ENCODE data around the gene TMEM213. TPM values are rescaled to one million over a fixed set of nuclear protein-coding genes. Genes with fewer than 3 reads are reported as not detected.

Gene TMEM213
- polyA plus RNA-seq, 1 donor (not counting 4 experiments of a cell fraction or from before 2014, with no cell fraction given) = not detected

DNA sequence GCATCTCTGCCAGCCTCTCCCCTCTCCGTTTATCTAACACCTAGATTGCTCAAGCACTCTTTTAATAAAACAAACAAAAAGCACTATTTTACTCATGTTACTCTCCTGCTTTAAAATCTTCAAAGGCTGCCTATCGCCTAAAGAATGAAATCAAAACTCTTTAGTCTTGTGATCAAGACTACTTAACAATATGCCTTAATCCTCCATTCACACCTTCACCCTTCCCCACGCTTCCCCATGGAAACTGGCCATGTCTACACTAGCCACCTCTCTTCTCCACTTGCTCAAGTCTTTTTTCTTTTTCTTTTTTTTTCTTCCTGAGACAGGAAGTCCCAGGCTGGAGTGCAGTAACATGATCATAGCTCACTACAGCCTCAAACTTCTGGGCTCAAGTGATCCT, 47.8 kb upstream of the TMEM213 start:
- DNase-seq (ENCODE audit: low read depth, low spot score) (no peak), FAIRE-seq (no peak)
- H3K9ac ChIP-seq (ENCODE audit: control insufficient read depth, extremely low read depth, insufficient read depth, low read length) = no peak overlapping the region
- dilution Hi-C loops (cut with MboI; ENCODE audit: extremely low pct_ligation_motif_present, low sequenced_read_pairs) = no loop called here
- H3K27ac ChIP-seq (ENCODE audit: control insufficient read depth, insufficient read depth, low read length) = no peak overlapping the region
- no peak overlapping the region for H3K4me2 ChIP-seq (ENCODE audit: control insufficient read depth, extremely low read depth, insufficient read depth, low read depth, low read length)
- H3K36me3 ChIP-seq (ENCODE audit: control insufficient read depth in 2 of 2, extremely low read depth in 1 of 2, insufficient read depth in 2 of 2, low read length in 2 of 2) = no peaks in the 10 kb centered on the region
- H3K4me1 ChIP-seq (ENCODE audit: control insufficient read depth, extremely low read depth, insufficient read depth, low read length) = no peaks in the 10 kb centered on the region
- no peak for TF ChIP-seq EZH2 (IDR thresholded peaks at IDR 0.05; ENCODE audit: low read length)
- TF ChIP-seq CTCF (optimal IDR thresholded peaks at IDR 0.05 in 1 of 3, IDR thresholded peaks at IDR 0.05 in 1 of 3, conservative IDR thresholded peaks at IDR 0.05 in 1 of 3; ENCODE audit: extremely low read depth in 1 of 3, insufficient read depth in 2 of 3, low read length in 3 of 3) = no peak
- no peaks in the 10 kb centered on the region for H3K27me3 ChIP-seq (ENCODE audit: control insufficient read depth, extremely low read depth, insufficient read depth, low read length)
- H2AFZ ChIP-seq (ENCODE audit: control insufficient read depth, low read length) = no peak overlapping the region
- no peaks in the 10 kb centered on the region for H3K79me2 ChIP-seq (ENCODE audit: control insufficient read depth, insufficient read depth, low read length)
- H3K4me3 ChIP-seq (ENCODE audit: control insufficient read depth in 2 of 3, extremely low read depth in 1 of 3, insufficient read depth in 2 of 3, low read depth in 1 of 3, low read length in 3 of 3) = no peak overlapping the region
- H3K9me3 ChIP-seq (ENCODE audit: control insufficient read depth, low read depth, low read length) = peaks cover 2% of the 10 kb centered on the region
- H3K9me1 ChIP-seq (ENCODE audit: control insufficient read depth, extremely low read depth, insufficient read depth, low read length) = no peaks in the 10 kb centered on the region
- H4K20me1 ChIP-seq (ENCODE audit: control insufficient read depth, extremely low read depth, insufficient read depth, low read length) = no peaks in the 10 kb centered on the region

DNA sequence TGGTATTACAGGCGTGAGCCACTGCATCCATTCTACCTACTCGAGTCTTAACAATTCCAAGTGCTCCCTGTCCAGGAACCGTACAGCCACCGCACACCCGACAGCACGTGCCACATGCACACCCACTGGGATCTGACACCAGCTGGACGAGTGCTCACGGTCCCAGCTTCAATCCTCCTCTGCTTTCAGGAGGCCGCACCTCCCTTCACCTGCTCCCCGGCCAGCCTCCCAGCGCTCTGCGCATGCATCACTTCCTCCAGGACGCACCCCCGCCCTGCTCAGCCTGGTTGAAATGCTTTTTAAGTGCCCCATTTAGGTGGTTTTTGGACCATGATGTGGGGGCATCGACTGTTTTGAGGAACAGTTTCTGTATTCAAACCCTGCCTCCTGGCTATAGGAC, 47.3 kb upstream of the TMEM213 start:
- Histone ChIP-seq H3K9me1 (ENCODE audit: control insufficient read depth, extremely low read depth, insufficient read depth, low read length) (no peaks in the 10 kb centered on the region), H3K36me3 (ENCODE audit: control insufficient read depth in 2 of 2, extremely low read depth in 1 of 2, insufficient read depth in 2 of 2, low read length in 2 of 2) (no peaks in the 10 kb centered on the region), H4K20me1 (ENCODE audit: control insufficient read depth, extremely low read depth, insufficient read depth, low read length) (no peaks in the 10 kb centered on the region), H3K4me3 (ENCODE audit: control insufficient read depth in 2 of 3, extremely low read depth in 1 of 3, insufficient read depth in 2 of 3, low read depth in 1 of 3, low read length in 3 of 3) (no peak overlapping the region), H3K9ac (ENCODE audit: control insufficient read depth, extremely low read depth, insufficient read depth, low read length) (no peak overlapping the region), H3K4me2 (ENCODE audit: control insufficient read depth, extremely low read depth, insufficient read depth, low read depth, low read length) (no peak overlapping the region), H3K27ac (ENCODE audit: control insufficient read depth, insufficient read depth, low read length) (no peak overlapping the region), H2AFZ (ENCODE audit: control insufficient read depth, low read length) (no peak overlapping the region), H3K27me3 (ENCODE audit: control insufficient read depth, extremely low read depth, insufficient read depth, low read length) (no peaks in the 10 kb centered on the region), H3K79me2 (ENCODE audit: control insufficient read depth, insufficient read depth, low read length) (no peaks in the 10 kb centered on the region), H3K9me3 (ENCODE audit: control insufficient read depth, low read depth, low read length) (peaks cover 2% of the 10 kb centered on the region), H3K4me1 (ENCODE audit: control insufficient read depth, extremely low read depth, insufficient read depth, low read length) (no peaks in the 10 kb centered on the region)
- FAIRE-seq (no peak), DNase-seq (ENCODE audit: low read depth, low spot score) (no peak)
- no peak for TF ChIP-seq CTCF (optimal IDR thresholded peaks at IDR 0.05 in 1 of 3, IDR thresholded peaks at IDR 0.05 in 1 of 3, conservative IDR thresholded peaks at IDR 0.05 in 1 of 3; ENCODE audit: extremely low read depth in 1 of 3, insufficient read depth in 2 of 3, low read length in 3 of 3)
- no peak for TF ChIP-seq EZH2 (IDR thresholded peaks at IDR 0.05; ENCODE audit: low read length)
- dilution Hi-C loops (cut with MboI; ENCODE audit: extremely low pct_ligation_motif_present, low sequenced_read_pairs) = no loop called here

Data from keratinocyte (primary cell).